Immature natural killer cell (primary cell): Measurements from ENCODE around the gene CTNNAL1. TPM values are rescaled to one million over a fixed set of nuclear protein-coding genes. Genes with fewer than 3 reads are reported as not detected.

Source experiments
- DNase-seq, 3 donors: peaks; one replicate each; pipeline ENCODE4 v3.0.0; 2022; ENCODE audit warnings: mixed read lengths in 1 of 3
- H3K27ac Mint-ChIP-seq, 6 donors: one replicate each; pipeline ENCODE4 v1.8.0; 2020; ENCODE audit warnings: mixed read lengths in 6 of 6, mild to moderate bottlenecking in 5 of 6, inconsistent platforms in 4 of 6, moderate library complexity in 3 of 6
- H3K27me3 Mint-ChIP-seq, 3 donors: one replicate each; pipeline ENCODE4 v1.8.0; 2020 to 2021; ENCODE audit warnings: low read depth in 3 of 3, mild to moderate bottlenecking in 3 of 3, mixed read lengths in 3 of 3, moderate library complexity in 3 of 3, inconsistent platforms in 1 of 3
- H3K36me3 Mint-ChIP-seq, 3 donors: one replicate each; pipeline ENCODE4 v1.8.0; 2020; ENCODE audit warnings: mixed read lengths in 3 of 3, inconsistent platforms in 2 of 3, mild to moderate bottlenecking in 2 of 3
- H3K4me1 Mint-ChIP-seq, 2 donors: one replicate each; pipeline ENCODE4 v1.8.0; 2020; ENCODE audit warnings: inconsistent platforms in 2 of 2, mild to moderate bottlenecking in 2 of 2, mixed read lengths in 2 of 2, moderate library complexity in 1 of 2
- H3K4me3 Mint-ChIP-seq, 5 donors: one replicate each; pipeline ENCODE4 v1.8.0; 2020; ENCODE audit warnings: mild to moderate bottlenecking in 5 of 5, mixed read lengths in 5 of 5, inconsistent platforms in 3 of 5, moderate library complexity in 3 of 5
- H3K9me3 Mint-ChIP-seq, 6 donors: one replicate each; pipeline ENCODE4 v1.8.0; 2020; ENCODE audit warnings: mild to moderate bottlenecking in 6 of 6, mixed read lengths in 6 of 6, inconsistent platforms in 4 of 6, moderate library complexity in 3 of 6
- polyA plus RNA-seq, 3 donors: library from polyadenylated mRNA; unstranded; fragments of 300-500 nt; fragmentation: Illumina TruSeq; gene quantifications; one replicate each; pipeline ENCODE4 v1.2.3, GENCODE V29; 2021

The CTNNAL1 gene
- polyA plus RNA-seq, 3 donors from 2014 or later: 1.7 to 5.2 TPM; not detected in 1

DNA sequence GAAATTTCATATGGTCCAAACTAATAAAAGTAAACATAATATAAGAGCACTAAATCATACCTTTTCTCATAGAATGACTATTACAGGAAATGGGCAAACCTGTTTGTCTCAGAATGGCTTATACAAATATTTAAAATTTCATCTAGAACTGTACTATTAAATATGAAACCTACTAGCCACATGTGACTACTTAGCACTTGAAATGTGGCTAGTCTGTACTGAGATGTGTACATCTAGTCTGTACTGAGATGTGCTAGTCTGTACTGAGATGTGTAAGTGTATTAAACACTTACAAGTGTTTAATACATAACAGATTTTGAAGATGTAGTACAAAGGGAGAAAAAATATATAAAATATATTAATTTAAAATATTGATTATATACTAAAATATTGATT is 56.7 kb downstream of the CTNNAL1 start:
- no peaks in the 10 kb centered on the region for H3K9me3 Mint-ChIP-seq
- no peak overlapping the region for H3K4me3 Mint-ChIP-seq
- no peaks in the 10 kb centered on the region for H3K4me1 Mint-ChIP-seq
- DNase-seq: no peak
- no peak overlapping the region for H3K27ac Mint-ChIP-seq
- H3K27me3 Mint-ChIP-seq: peaks cover 0 to 3% (median 0%) of the 10 kb centered on the region in 3 donors
- H3K36me3 Mint-ChIP-seq: no peaks in the 10 kb centered on the region

DNA sequence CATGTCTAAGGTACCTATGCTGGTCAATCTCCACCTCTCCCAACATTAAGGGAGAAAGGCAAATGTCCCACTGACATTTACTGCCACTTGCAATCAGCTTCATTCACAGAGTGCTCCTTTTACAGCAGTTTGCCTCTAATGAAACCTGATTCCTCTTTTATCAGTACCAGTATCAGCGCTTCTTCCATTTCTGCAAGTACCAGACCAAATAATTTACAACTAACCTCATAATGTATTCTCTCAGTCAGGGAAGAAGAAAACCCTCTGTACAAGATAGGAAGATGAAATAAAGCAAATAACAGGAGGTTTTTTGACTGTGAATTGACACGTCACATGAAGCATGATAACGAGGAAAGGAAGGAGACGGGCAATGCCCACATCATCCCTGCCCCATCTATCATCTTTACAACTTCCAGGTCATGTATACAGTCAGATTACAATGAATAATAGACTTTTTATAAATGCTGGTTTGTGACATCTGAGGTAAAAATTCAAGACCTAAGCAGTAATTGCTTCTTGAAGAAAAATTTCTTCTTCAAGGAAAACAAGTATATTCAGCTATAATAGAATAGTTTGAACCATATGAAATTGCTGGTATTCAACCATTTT is 57.2 kb downstream of the CTNNAL1 start:
- H3K9me3 Mint-ChIP-seq: no peaks in the 10 kb centered on the region
- no peak overlapping the region for H3K4me3 Mint-ChIP-seq
- H3K4me1 Mint-ChIP-seq: no peaks in the 10 kb centered on the region
- H3K27ac Mint-ChIP-seq: no peak overlapping the region
- no peaks in the 10 kb centered on the region for H3K36me3 Mint-ChIP-seq
- peaks cover 0 to 3% (median 0%) of the 10 kb centered on the region in 3 donors for H3K27me3 Mint-ChIP-seq
- no peak for DNase-seq

DNA sequence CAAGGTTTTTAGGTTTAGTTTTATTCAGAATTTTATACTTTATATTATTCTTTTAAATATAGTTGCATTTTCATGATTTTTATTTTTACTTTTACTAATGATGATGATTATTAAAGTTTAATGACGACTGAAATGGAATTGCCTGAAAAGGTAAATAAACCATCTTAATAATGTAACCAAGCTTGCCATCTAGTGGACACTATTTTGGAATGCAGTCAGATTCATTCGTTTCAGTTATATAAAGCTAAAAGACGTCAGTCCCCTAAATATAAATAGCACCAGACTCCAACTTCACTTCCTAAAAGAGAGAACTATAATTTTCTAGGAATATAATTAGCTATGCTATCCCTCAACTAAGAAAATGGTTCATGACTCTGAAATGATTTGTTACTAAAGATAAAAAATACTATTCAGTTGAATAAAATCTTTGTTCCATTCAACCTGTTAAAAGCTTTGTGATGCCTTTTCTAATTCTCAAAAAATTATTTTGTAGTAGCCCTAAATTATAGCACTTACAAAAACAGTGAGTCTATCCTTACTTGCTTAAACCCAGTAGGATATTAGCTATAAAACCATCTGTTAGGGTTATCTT is 59.2 kb downstream of the CTNNAL1 start:
- H3K4me3 Mint-ChIP-seq: no peak overlapping the region
- no peaks in the 10 kb centered on the region for H3K36me3 Mint-ChIP-seq

DNA sequence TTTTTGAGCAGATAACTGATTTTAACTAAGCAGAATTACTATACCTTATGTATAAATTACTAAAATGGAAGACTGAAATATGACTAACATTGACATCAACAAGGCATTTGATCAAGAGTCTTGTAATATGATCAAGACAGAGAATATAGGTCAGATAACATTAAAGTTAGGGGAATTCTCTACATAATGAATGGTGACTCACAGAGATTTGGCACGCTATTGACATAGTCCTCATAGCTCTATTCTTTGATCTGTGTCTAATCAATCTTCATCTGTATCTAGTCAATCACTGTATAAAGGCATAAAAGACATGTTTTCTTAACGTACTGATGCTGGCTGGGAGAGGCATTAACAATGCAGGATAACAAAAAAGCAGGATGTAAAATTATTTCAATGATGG is 61.7 kb downstream of the CTNNAL1 start:
- Mint-ChIP-seq H3K27ac (no peak overlapping the region), H3K36me3 (peaks cover 0 to under 1% (median 0%) of the 10 kb centered on the region in 3 donors), H3K9me3 (no peaks in the 10 kb centered on the region), H3K4me3 (no peak overlapping the region), H3K27me3 (peaks cover 0 to 3% (median 0%) of the 10 kb centered on the region in 3 donors), H3K4me1 (no peaks in the 10 kb centered on the region)
- no peak for DNase-seq

More for the DNA sequence above, 59.2 kb downstream of the CTNNAL1 start:
- Mint-ChIP-seq H3K9me3 (no peaks in the 10 kb centered on the region), H3K4me1 (no peaks in the 10 kb centered on the region), H3K27me3 (peaks cover 0 to 3% (median 0%) of the 10 kb centered on the region in 3 donors), H3K27ac (no peak overlapping the region)
- DNase-seq: peak in 2 of 3 donors; percentile 14 to 23

DNA sequence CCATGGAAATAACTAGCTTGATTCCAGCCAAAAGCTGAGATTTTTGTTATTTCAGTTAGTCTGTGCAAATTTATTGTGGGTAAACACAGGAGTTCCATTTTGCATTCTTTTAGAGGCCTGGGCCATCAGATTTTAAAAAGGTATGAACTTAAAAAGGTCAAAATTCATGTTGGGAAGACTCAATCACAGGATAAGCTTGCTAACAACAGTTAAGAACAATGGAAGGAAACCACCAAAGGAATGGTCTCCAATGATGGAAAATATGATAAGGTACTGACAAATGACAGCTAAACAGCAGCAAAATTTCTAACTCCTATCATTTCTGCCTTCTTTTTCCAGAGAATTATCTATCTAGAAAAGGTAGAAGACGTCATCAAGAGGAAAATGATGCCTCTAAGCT is 63.1 kb downstream of the CTNNAL1 start:
- H3K36me3 Mint-ChIP-seq: peaks cover 0 to 5% (median 3%) of the 10 kb centered on the region in 3 donors
- no peaks in the 10 kb centered on the region for H3K4me1 Mint-ChIP-seq
- H3K4me3 Mint-ChIP-seq: no peak overlapping the region
- no peak for DNase-seq
- H3K27ac Mint-ChIP-seq: no peak overlapping the region
- peaks cover 0 to 1% (median 0%) of the 10 kb centered on the region in 3 donors for H3K27me3 Mint-ChIP-seq
- H3K9me3 Mint-ChIP-seq: no peaks in the 10 kb centered on the region

DNA sequence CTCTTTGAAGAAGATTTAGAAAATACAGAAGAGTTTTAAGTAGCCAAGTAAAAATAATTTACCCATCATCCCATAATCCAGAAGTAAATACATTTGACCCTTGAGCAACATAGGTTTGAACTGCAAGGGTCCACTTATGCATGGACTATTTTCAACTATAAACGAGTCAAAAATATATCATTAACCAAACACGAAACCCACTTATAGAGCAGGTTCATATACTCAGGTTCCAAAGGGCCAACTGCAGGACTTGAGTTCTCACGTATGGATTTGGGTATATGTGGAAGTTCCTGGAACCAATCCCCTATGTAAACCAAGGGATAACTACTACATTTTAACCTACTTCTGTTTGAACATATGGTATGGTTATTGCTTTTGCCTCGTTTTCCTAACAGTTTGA is 73.3 kb downstream of the CTNNAL1 start:
- Mint-ChIP-seq H3K9me3 (no peaks in the 10 kb centered on the region), H3K27ac (no peak overlapping the region), H3K4me1 (peaks cover 5 to 8% of the 10 kb centered on the region in 2 donors), H3K36me3 (peaks cover 2 to 4% (median 3%) of the 10 kb centered on the region in 3 donors), H3K27me3 (peaks cover 0 to 2% (median 0%) of the 10 kb centered on the region in 3 donors), H3K4me3 (no peak overlapping the region)
- no peak for DNase-seq

DNA sequence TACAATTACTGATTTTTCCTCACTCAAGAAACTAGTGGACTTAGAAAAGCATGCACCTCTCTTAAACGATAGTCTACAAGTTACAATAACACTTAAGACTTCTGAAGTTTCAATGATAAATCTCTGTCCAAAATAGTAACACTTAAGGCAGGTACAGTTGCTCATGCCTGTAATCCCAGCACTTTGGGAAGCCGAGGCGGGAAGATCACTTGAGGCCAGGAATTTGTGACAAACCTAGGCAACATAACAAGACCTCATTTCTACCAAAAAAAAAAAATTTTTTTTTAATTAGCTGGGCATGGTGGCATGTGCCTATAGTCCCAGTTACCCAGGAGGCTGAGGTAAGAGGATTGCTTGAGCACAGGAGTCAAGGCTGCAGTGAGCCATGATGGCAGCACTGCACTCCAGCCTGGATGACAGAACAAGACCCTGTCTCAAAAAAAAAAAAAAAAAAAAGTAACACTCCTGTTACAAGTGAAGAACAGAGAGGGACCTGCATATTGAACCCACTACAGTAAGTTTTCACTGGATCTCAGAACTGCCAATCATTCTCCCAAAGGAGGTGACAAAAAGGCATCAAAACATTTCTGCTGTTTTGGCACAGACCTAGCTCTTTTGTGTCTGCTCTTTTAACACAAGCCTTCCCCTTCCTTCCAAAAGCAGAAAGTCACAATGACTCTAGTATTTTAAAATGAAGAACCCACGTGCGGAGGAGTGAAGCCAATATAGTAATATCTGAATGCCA is 75.6 kb downstream of the CTNNAL1 start:
- Mint-ChIP-seq H3K9me3 (no peaks in the 10 kb centered on the region), H3K36me3 (peaks cover 2 to 4% (median 3%) of the 10 kb centered on the region in 3 donors), H3K27ac (no peak overlapping the region), H3K4me3 (no peak overlapping the region), H3K4me1 (peaks cover 20 to 29% of the 10 kb centered on the region in 2 donors), H3K27me3 (peaks cover 0 to 8% (median 7%) of the 10 kb centered on the region in 3 donors)
- no peak for DNase-seq

DNA sequence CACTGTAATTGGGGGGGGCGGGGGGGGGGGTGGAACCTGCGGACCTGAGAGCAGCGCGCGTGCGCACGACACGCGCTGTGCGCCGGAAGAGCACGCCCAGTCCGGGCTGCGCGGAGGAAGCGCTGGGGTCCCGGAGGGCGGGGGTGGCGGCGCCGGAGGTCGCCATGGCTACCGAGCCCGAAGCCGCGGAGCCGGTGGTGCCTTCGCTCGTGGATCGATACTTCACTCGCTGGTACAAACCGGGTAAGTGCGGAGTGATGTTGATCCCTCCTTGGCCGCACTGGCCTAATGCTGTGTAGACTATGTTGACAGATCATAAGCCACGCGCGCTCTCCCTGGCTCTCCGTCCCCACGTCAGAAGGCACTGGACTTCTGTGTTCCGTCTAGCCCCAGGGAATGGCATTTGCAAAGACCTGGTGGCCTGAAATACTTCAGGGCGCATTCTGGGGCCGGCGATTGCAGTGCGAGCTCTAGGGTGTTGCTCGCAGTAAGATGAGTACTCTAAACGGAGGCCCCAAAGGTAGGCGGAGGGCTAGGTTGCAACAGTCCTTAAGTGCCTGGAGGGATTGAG is 78.9 kb downstream of the CTNNAL1 start, which contains the start of gene ABITRAM:
Gene ABITRAM (plus strand): TSS at position 78 of the 571 bp plus-strand sequence. CDS start 87 bp downstream, at position 165.
- Mint-ChIP-seq H3K9me3 (no peaks in the 10 kb centered on the region), H3K4me1 (peaks cover 27 to 48% of the 10 kb centered on the region in 2 donors), H3K4me3 (peak within 1 kb of the TSS; percentile 99), H3K27ac (peak within 1 kb of the TSS; percentile 94 to 99 (median 97)), H3K36me3 (peaks cover 0 to 6% (median 4%) of the 10 kb centered on the region in 3 donors), H3K27me3 (peaks cover 0 to 8% (median 7%) of the 10 kb centered on the region in 3 donors)
- peak; percentile 77 to 84 (median 84) for DNase-seq

DNA sequence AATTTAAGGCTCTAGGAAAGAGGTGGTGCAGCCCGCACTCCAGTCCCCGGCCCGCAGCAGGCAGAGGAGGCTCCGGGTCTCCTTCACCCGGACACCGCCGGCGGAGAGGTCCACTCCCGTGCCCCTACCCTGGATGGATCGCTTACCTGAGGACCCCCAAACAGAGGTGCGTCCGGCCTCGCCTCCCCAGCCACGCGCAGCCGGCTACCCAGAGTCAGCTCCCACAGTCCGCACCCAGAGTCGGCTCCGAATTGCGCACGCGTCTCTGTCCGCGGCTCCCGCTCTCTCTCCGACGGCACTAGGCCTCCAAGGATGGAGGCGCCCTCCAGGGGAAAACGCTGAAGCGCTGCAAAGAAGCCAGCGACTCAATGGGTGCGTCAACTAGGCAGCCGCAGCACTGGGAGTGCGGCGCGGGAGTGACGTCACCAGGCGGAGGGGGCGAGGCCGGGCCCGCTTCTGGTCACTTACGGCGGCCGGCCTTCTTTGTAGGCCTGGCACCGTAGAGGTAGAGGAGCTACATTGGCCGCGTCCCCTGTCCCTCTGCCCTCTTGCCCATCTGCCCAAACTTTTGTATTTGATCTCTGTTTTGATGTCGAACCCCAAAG is 79.5 kb downstream of the CTNNAL1 start, which contains the start of gene ELP1:
Gene ELP1 (minus strand): TSS at position 407 of the 605 bp plus-strand sequence. CDS start 2,978 bp downstream, outside the sequence.
- Mint-ChIP-seq H3K4me3 (peak within 1 kb of the TSS; percentile 99), H3K9me3 (no peaks in the 10 kb centered on the region), H3K27ac (peak within 1 kb of the TSS; percentile 94 to 99 (median 97)), H3K4me1 (peaks cover 27 to 48% of the 10 kb centered on the region in 2 donors), H3K27me3 (peaks cover 0 to 8% (median 7%) of the 10 kb centered on the region in 3 donors), H3K36me3 (peaks cover 0 to 9% (median 4%) of the 10 kb centered on the region in 3 donors)
- DNase-seq: peak; percentile 90 to 92 (median 91)

DNA sequence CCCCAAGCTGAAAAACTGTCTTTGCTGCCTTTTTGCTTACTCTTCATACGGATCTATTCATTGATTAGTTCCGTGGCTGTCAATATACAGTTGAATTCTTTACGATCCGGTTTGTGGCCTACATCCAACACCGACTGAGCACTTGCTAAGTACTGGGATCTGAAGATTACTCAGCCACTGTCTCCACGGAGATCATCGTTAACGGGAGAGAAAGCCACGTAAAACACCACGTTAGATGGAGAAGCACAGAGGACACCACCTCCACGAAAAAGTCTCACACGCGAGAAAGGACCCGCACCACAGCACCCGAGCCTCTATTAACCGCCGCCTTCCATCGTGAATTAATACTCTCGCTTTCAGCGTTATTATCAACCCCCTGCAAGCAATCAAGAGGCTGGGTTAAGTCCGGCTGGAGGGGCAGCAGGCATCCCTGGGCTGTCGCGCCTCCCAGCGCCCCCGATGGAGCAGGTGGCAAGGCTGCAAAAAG is 80.0 kb downstream of the CTNNAL1 start:
- peak overlapping the region; percentile 94 to 99 (median 97) for H3K27ac Mint-ChIP-seq
- peaks cover 0 to 8% (median 7%) of the 10 kb centered on the region in 3 donors for H3K27me3 Mint-ChIP-seq
- H3K4me1 Mint-ChIP-seq: peaks cover 27 to 48% of the 10 kb centered on the region in 2 donors
- H3K4me3 Mint-ChIP-seq: peak overlapping the region; percentile 99
- no peaks in the 10 kb centered on the region for H3K9me3 Mint-ChIP-seq
- DNase-seq: no peak
- peaks cover 0 to 13% (median 6%) of the 10 kb centered on the region in 3 donors for H3K36me3 Mint-ChIP-seq

DNA sequence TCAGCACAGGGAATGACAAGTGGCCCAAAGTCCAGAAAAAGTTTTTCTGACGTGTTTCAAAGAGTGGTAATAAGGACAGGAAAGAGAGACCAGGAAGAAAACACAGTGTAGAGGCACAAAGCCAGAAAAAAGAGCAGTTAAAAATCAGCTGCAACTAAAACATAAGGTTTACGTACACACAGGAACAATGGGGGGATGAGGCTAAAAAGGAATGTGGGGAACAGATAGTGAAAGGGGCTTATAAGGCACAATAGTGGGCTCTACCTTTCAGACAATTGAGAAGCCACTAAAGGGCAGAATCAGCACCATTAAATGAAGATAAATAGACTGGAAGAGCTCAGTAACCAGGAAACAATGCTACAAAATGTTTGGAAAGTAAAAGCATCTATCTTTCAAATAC is 84.9 kb downstream of the CTNNAL1 start:
- peaks cover 14 to 25% of the 10 kb centered on the region in 2 donors for H3K4me1 Mint-ChIP-seq
- DNase-seq: no peak
- no peak overlapping the region for H3K27ac Mint-ChIP-seq
- no peaks in the 10 kb centered on the region for H3K27me3 Mint-ChIP-seq
- H3K36me3 Mint-ChIP-seq: peaks cover 26 to 53% (median 32%) of the 10 kb centered on the region in 3 donors
- no peak overlapping the region for H3K4me3 Mint-ChIP-seq
- no peaks in the 10 kb centered on the region for H3K9me3 Mint-ChIP-seq

DNA sequence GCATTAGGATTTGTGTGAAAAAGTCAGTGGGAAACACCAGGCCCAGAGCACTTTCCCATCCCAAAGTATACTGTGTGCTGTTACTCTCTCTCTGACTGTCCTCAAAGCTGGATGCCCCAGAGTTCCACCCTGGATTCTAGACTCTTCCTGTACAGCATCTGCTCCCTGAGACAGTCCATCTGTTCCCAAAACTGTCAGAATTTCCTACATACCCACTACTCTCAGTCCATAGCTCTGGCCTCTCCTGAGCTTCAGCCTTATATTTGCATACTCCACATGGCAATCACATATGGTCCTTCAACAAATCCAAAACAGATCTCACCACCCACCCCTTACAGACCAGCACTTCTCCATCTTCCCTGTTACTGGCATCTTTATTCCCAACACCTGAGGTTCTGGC is 88.8 kb downstream of the CTNNAL1 start:
- Mint-ChIP-seq H3K4me3 (no peak overlapping the region), H3K9me3 (no peaks in the 10 kb centered on the region), H3K27me3 (no peaks in the 10 kb centered on the region), H3K4me1 (no peaks in the 10 kb centered on the region), H3K27ac (peak overlapping the region in 1 of 6 donors; percentile 33), H3K36me3 (peaks cover 26 to 62% (median 47%) of the 10 kb centered on the region in 3 donors)
- DNase-seq: no peak

DNA sequence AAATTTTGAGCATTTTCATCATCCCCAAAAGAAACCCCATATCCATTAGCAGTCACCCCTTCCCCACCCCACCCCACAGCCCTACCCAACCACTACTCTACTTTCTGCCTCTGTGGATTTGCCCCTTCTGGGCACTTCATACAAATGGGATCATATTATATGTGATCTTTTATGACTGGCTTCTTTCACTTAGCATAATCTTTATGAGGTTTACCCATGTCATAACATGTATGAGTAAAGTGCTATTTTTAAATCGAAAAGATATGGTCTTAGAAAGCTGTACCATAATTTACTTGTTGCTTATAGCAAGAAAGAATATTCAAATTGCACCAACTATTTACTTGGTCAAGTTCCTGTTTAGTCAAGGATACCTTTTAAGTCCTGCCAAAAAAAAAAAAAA is 92.1 kb downstream of the CTNNAL1 start:
- H3K27ac Mint-ChIP-seq: no peak overlapping the region
- peaks cover 14 to 53% (median 51%) of the 10 kb centered on the region in 3 donors for H3K36me3 Mint-ChIP-seq
- H3K4me3 Mint-ChIP-seq: no peak overlapping the region
- H3K4me1 Mint-ChIP-seq: no peaks in the 10 kb centered on the region
- DNase-seq: no peak
- H3K9me3 Mint-ChIP-seq: no peaks in the 10 kb centered on the region
- H3K27me3 Mint-ChIP-seq: no peaks in the 10 kb centered on the region
